SK-N-SH (cell line): ENCODE results near the gene TJP2. TPM values are rescaled to one million over a fixed set of nuclear protein-coding genes. Genes with fewer than 3 reads are reported as not detected.
A peak's percentile ranks its signal among the peaks of the same experiment; 100 is the strongest.

Experiments
- CTCF ChIA-PET: fragments of 300-600, 350-600 bp; formaldehyde crosslinking; extraction: SDS; loops from one replicate; lab custom pipeline; 2021; lab: Yijun Ruan, JAX
- POLR2A ChIA-PET: fragments of 350-600 bp; sonication (Branson Sonifier 250); formaldehyde crosslinking; extraction: SDS; loops from one replicate; lab custom pipeline; 2020; ENCODE audit warnings: antibody characterized with exemption, inconsistent platforms; lab: Yijun Ruan, JAX
- DNase-seq: peaks from one replicate; pipeline ENCODE4 v3.0.0; 2012
- H2AFZ ChIP-seq: fragments of 200-600 bp; sonication (generic); 2 replicates; pipeline ENCODE4 v1.8.1; 2016; ENCODE audit warnings: antibody characterized with exemption, mild to moderate bottlenecking, low read depth
- H3F3A ChIP-seq: fragments of 200-600 bp; sonication (generic); replicated peaks from 2 replicates; pipeline ENCODE3; 2016; ENCODE audit warnings: antibody characterized with exemption, mild to moderate bottlenecking; ENCODE audit not compliant: insufficient read depth
- H3K27ac ChIP-seq, 2 experiments: fragments of 200-500 bp in 1 of 2; fragments of 200-600 bp in 1 of 2; sonication (Bioruptor generic) in 1 of 2; sonication (generic), shearing (Covaris generic) in 1 of 2; 2 replicates each; pipeline versions ENCODE4 v1.5.1 to v1.6.1; 2014 to 2016; ENCODE audit warnings: low read depth in 2 of 2, inconsistent platforms in 1 of 2, low read length in 1 of 2, mild to moderate bottlenecking in 1 of 2, mixed read lengths in 1 of 2
- H3K27me3 ChIP-seq: fragments of 200-600 bp; sonication (generic), shearing (Covaris generic); 2 replicates; pipeline ENCODE4 v1.6.1; 2016; ENCODE audit warnings: mixed run types; ENCODE audit not compliant: insufficient read depth
- H3K36me3 ChIP-seq, 2 experiments: fragments of 200-500 bp in 1 of 2; fragments of 200-600 bp in 1 of 2; sonication (Bioruptor generic) in 1 of 2; sonication (generic) in 1 of 2; replicated peaks in 1 of 2; 2 replicates each; pipeline versions ENCODE3 to v1.5.1; 2014 to 2016; ENCODE audit warnings: low read length in 1 of 2, mild to moderate bottlenecking in 1 of 2; ENCODE audit not compliant: insufficient read depth in 2 of 2, control insufficient read depth in 1 of 2
- H3K4me1 ChIP-seq, 2 experiments: fragments of 200-500 bp in 1 of 2; fragments of 200-600 bp in 1 of 2; sonication (Bioruptor generic) in 1 of 2; sonication (generic), shearing (Covaris generic) in 1 of 2; 2 replicates each; pipeline versions ENCODE4 v1.5.1 to v1.6.1; 2014 to 2016; ENCODE audit warnings: low read depth in 1 of 2, low read length in 1 of 2, mixed run types in 1 of 2; ENCODE audit not compliant: insufficient read depth in 2 of 2, control insufficient read depth in 1 of 2
- H3K4me2 ChIP-seq: fragments of 200-600 bp; sonication (generic), shearing (Covaris generic); 2 replicates; pipeline ENCODE4 v1.6.1; 2017; ENCODE audit warnings: mixed run types
- H3K4me3 ChIP-seq, 2 experiments: fragments of 200-500 bp in 1 of 2; fragments of 200-600 bp in 1 of 2; sonication (Bioruptor generic) in 1 of 2; sonication (generic), shearing (Covaris generic) in 1 of 2; 2 replicates each; pipeline versions ENCODE4 v1.5.1 to v1.8.1; 2014 to 2016; ENCODE audit warnings: low read depth in 2 of 2, inconsistent platforms in 1 of 2, low read length in 1 of 2, mild to moderate bottlenecking in 1 of 2, mixed read lengths in 1 of 2, moderate library complexity in 1 of 2
- H3K79me2 ChIP-seq: fragments of 200-600 bp; sonication (generic); 2 replicates; pipeline ENCODE4 v1.8.1; 2017; ENCODE audit warnings: mild to moderate bottlenecking; ENCODE audit not compliant: insufficient read depth
- H3K9ac ChIP-seq: fragments of 200-600 bp; sonication (generic); 2 replicates; pipeline ENCODE4 v1.6.1; 2017; ENCODE audit warnings: mixed run types
- H3K9me2 ChIP-seq: fragments of 200-600 bp; sonication (generic); 2 replicates; pipeline ENCODE4 v1.6.1; 2017; ENCODE audit warnings: mixed run types
- H3K9me3 ChIP-seq: fragments of 200-600 bp; sonication (generic); 2 replicates; pipeline ENCODE4 v1.6.1; 2017; ENCODE audit warnings: mixed run types, mild to moderate bottlenecking, moderate library complexity
- H4K20me1 ChIP-seq: fragments of 200-600 bp; sonication (generic); 2 replicates; pipeline ENCODE4 v1.6.1; 2017; ENCODE audit warnings: mild to moderate bottlenecking, mixed run types; ENCODE audit not compliant: insufficient read depth
- ELF1 ChIP-seq: IDR thresholded peaks from 2 replicates; pipeline ENCODE4 v1.4.0; 2012
- EP300 ChIP-seq, 2 experiments: IDR thresholded peaks; 2 replicates each; pipeline versions ENCODE4 v1.4.0 to v1.6.1; 2012; ENCODE audit warnings: borderline replicate concordance in 1 of 2, low read depth in 1 of 2, low read length in 1 of 2
- IRF3 ChIP-seq: fragments of 150-350 bp; IDR thresholded peaks from 2 replicates; pipeline ENCODE4 v1.6.1; 2016; ENCODE audit warnings: mild to moderate bottlenecking, low read depth, low read length
- SMC3 ChIP-seq: IDR thresholded peaks from 2 replicates; pipeline ENCODE4 v1.6.1; 2012; ENCODE audit warnings: low read depth, low read length, improper control_type of control experiment
- TAF1 ChIP-seq: IDR thresholded peaks from 2 replicates; pipeline ENCODE4 v1.6.1; 2012; ENCODE audit warnings: low read depth, mild to moderate bottlenecking, low read length, moderate library complexity, borderline replicate concordance
- TCF12 ChIP-seq: IDR thresholded peaks from 2 replicates; pipeline ENCODE4 v1.4.0; 2012
- TEAD4 ChIP-seq: IDR thresholded peaks from 2 replicates; pipeline ENCODE4 v1.4.0; 2012; ENCODE audit warnings: mild to moderate bottlenecking, borderline replicate concordance; ENCODE audit not compliant: insufficient read depth
- USF1 ChIP-seq: IDR thresholded peaks from 2 replicates; pipeline ENCODE4 v1.4.0; 2012; ENCODE audit warnings: low read depth, borderline replicate concordance
- USF2 ChIP-seq: fragments of 150-350 bp; IDR thresholded peaks from 2 replicates; pipeline ENCODE4 v1.6.1; 2017; ENCODE audit warnings: antibody characterized with exemption, low read length, low read depth, borderline replicate concordance
- ZBTB33 ChIP-seq: IDR thresholded peaks from 2 replicates; pipeline ENCODE4 v1.4.0; 2012; ENCODE audit warnings: low read depth, borderline replicate concordance
- WGBS: methylation state at CpG from one replicate; pipeline ENCODE4 v1.1.6; 2017; ENCODE audit warnings: low lambda C conversion rate; 5-methylcytosine and 5-hydroxymethylcytosine counted together
- polyA plus RNA-seq, 3 experiments: library from polyadenylated mRNA; depleted of rRNA; stranded (reverse); fragments of >200 nt; gene quantifications; 2 replicates each; pipeline ENCODE4 v1.2.3, GENCODE V29; 2012

Gene TJP2
- polyA plus RNA-seq, 1 of the 3 experiments (the other 2 are of a cell fraction) = 17.7 TPM

GRCh38 chr9:69171517-69171916 is 2.6 kb upstream of the TJP2 start:
- Histone ChIP-seq H3K36me3 (no peaks in the 10 kb centered on the region), H3K4me2 (peak overlapping the region; percentile 13; the same call in 1 of the 2 replicates), H4K20me1 (no peaks in the 10 kb centered on the region), H3K4me3 (no peak overlapping the region), H2AFZ (no peak overlapping the region), H3K9ac (no peak overlapping the region), H3K9me2 (no peaks in the 10 kb centered on the region), H3K27me3 (no peaks in the 10 kb centered on the region), H3K79me2 (peaks cover 9% of the 10 kb centered on the region), H3K9me3 (no peaks in the 10 kb centered on the region), H3K27ac (no peak overlapping the region), H3K4me1 (peaks cover 16% of the 10 kb centered on the region in 2 experiments; a peak in 3 of 4 replicates), H3F3A (peaks cover 12% of the 10 kb centered on the region)
- CTCF ChIA-PET = interaction anchor here (0.6 to 1.3 kb wide), 4 partner anchors 10 to 72 kb away, joined by 3 to 4 read pairs (median 4); no protein-coding TSS in a partner anchor
- POLR2A ChIA-PET = no interaction called here
- DNase-seq = no peak
- TF ChIP-seq ZBTB33 (no peak), SMC3 (no peak), IRF3 (no peak), TCF12 (no peak), USF1 (no peak), TAF1 (no peak), TEAD4 (no peak)
- 92% methylated on average over 6 of the region's 6 CpGs for WGBS

GRCh38 chr9:69172895-69173294 is 1.2 kb upstream of the TJP2 start:
- 80% methylated on average over 6 of the region's 6 CpGs for WGBS
- TF ChIP-seq ELF1 (no peak), USF2 (no peak), EP300 (IDR thresholded peaks at IDR 0.05; ENCODE audit: borderline replicate concordance in 1 of 2, low read depth in 1 of 2, low read length in 1 of 2) (no peak), TCF12 (no peak)
- peaks cover 16 to 24% of the 10 kb centered on the region in 2 experiments; a peak in 3 of 4 replicates for H3K4me1 ChIP-seq
- H4K20me1 ChIP-seq = no peaks in the 10 kb centered on the region
- CTCF ChIA-PET = no interaction called here
- H3K36me3 ChIP-seq = no peaks in the 10 kb centered on the region
- no peak for DNase-seq
- no peak overlapping the region for H3K4me3 ChIP-seq
- no peak overlapping the region for H2AFZ ChIP-seq
- H3K9me3 ChIP-seq = no peaks in the 10 kb centered on the region
- no peaks in the 10 kb centered on the region for H3K9me2 ChIP-seq
- H3K9ac ChIP-seq = no peak overlapping the region
- peaks cover 15% of the 10 kb centered on the region for H3F3A ChIP-seq
- no peaks in the 10 kb centered on the region for H3K27me3 ChIP-seq
- H3K4me2 ChIP-seq = no peak overlapping the region
- peaks cover 23% of the 10 kb centered on the region for H3K79me2 ChIP-seq
- POLR2A ChIA-PET = no interaction called here
- H3K27ac ChIP-seq = no peak overlapping the region
